Measurements from ENCODE around the gene RAMAC. TPM values are rescaled to one million over a fixed set of nuclear protein-coding genes. Genes with fewer than 3 reads are reported as not detected.
A peak's percentile ranks its signal among the peaks of the same experiment; 100 is the strongest.

The RAMAC gene
- total and polyA plus RNA-seq, 10 of the 15 experiments (the other 5 are each of a cell fraction or from before 2014, with no cell fraction given), result 22.4 to 109 (median 41.7) TPM

DNA sequence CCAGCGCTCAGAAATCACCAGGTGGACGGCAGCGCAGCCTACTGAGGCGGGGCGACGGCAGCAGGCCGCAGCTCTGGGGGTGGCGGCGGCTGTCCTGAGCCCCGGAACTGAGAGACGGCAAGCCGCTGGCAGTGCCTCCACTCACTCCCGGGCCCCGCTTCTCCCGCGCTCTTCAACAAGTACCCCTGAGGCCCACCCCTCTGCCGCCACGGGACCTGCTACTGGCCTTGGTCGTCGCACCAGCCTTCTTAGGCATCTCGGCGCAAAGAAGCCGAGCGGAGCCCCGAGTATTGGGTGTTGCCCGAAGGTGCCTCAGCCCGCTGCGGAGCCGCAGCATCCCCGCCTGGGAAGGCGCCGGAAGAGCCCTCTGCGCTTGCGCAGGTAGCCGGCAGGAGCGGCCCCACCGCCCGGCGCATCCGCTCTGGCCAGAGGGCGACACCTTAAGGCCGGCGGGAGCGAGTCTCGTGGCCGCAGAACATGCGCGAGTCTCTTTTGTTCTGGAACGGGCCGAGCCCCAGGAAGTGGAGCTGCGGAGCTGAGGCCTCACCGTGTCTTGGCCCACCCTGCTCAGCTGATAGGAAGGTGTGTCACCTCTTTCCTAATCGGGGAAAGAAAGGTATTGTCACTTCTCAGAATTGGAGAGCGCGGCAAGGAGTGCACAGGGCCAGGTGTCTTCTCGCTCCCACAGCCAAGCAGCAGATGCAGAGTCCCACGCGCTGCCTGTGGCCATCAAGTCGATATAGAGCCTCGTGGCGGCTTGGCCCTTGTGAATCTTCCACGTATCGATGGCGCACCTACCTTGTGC is 25.5 kb downstream of the RAMAC start, which contains the start of gene C15orf40 (continued):
- TF ChIP-seq SP1 (IDR thresholded peaks at IDR 0.05; ENCODE audit: low read depth, low read length), result peak; percentile 57
- TF ChIP-seq, protein P1, sequence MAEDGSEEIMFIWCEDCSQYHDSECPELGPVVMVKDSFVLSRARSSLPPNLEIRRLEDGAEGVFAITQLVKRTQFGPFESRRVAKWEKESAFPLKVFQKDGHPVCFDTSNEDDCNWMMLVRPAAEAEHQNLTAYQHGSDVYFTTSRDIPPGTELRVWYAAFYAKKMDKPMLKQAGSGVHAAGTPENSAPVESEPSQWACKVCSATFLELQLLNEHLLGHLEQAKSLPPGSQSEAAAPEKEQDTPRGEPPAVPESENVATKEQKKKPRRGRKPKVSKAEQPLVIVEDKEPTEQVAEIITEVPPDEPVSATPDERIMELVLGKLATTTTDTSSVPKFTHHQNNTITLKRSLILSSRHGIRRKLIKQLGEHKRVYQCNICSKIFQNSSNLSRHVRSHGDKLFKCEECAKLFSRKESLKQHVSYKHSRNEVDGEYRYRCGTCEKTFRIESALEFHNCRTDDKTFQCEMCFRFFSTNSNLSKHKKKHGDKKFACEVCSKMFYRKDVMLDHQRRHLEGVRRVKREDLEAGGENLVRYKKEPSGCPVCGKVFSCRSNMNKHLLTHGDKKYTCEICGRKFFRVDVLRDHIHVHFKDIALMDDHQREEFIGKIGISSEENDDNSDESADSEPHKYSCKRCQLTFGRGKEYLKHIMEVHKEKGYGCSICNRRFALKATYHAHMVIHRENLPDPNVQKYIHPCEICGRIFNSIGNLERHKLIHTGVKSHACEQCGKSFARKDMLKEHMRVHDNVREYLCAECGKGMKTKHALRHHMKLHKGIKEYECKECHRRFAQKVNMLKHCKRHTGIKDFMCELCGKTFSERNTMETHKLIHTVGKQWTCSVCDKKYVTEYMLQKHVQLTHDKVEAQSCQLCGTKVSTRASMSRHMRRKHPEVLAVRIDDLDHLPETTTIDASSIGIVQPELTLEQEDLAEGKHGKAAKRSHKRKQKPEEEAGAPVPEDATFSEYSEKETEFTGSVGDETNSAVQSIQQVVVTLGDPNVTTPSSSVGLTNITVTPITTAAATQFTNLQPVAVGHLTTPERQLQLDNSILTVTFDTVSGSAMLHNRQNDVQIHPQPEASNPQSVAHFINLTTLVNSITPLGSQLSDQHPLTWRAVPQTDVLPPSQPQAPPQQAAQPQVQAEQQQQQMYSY (CRISPR knock-in tag; IDR thresholded peaks at IDR 0.05), result no peak
- TF ChIP-seq YBX1 (IDR thresholded peaks at IDR 0.05), result no peak
- TF ChIP-seq RBBP5 (conservative IDR thresholded peaks at IDR 0.05), result no peak
- TF ChIP-seq NRF1 (conservative IDR thresholded peaks at IDR 0.05; ENCODE audit: low read depth, low read length), result peak; percentile 90
- peak; percentile 7 for TF ChIP-seq BACH1 (IDR thresholded peaks at IDR 0.05; ENCODE audit: borderline replicate concordance)
- TF ChIP-seq, protein P2, sequence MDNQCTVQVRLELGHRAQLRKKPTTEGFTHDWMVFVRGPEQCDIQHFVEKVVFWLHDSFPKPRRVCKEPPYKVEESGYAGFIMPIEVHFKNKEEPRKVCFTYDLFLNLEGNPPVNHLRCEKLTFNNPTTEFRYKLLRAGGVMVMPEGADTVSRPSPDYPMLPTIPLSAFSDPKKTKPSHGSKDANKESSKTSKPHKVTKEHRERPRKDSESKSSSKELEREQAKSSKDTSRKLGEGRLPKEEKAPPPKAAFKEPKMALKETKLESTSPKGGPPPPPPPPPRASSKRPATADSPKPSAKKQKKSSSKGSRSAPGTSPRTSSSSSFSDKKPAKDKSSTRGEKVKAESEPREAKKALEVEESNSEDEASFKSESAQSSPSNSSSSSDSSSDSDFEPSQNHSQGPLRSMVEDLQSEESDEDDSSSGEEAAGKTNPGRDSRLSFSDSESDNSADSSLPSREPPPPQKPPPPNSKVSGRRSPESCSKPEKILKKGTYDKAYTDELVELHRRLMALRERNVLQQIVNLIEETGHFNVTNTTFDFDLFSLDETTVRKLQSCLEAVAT (IDR thresholded peaks at IDR 0.05), result 0 out of 2 replicates have a peak, but pooled peaks have one; percentile 57
- no peak for TF ChIP-seq BRCA1 (IDR thresholded peaks at IDR 0.05; ENCODE audit: low read depth, low read length)
- TF ChIP-seq STAT3 (IDR thresholded peaks at IDR 0.05; ENCODE audit: low read depth, low read length), result no peak
- TF ChIP-seq RAD21 (IDR thresholded peaks at IDR 0.05; ENCODE audit: insufficient read depth, low read depth, low read length), result peak; percentile 21; the same call in 1 of the 2 replicates
- no peak for TF ChIP-seq HDAC2 (IDR thresholded peaks at IDR 0.05)
- TF ChIP-seq, protein P3, sequence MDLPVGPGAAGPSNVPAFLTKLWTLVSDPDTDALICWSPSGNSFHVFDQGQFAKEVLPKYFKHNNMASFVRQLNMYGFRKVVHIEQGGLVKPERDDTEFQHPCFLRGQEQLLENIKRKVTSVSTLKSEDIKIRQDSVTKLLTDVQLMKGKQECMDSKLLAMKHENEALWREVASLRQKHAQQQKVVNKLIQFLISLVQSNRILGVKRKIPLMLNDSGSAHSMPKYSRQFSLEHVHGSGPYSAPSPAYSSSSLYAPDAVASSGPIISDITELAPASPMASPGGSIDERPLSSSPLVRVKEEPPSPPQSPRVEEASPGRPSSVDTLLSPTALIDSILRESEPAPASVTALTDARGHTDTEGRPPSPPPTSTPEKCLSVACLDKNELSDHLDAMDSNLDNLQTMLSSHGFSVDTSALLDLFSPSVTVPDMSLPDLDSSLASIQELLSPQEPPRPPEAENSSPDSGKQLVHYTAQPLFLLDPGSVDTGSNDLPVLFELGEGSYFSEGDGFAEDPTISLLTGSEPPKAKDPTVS (IDR thresholded peaks at IDR 0.05; ENCODE audit: low read depth, low read length), result no peak
- TF ChIP-seq BMI1 (IDR thresholded peaks at IDR 0.05; ENCODE audit: borderline replicate concordance), result no peak
- TF ChIP-seq, protein P4, sequence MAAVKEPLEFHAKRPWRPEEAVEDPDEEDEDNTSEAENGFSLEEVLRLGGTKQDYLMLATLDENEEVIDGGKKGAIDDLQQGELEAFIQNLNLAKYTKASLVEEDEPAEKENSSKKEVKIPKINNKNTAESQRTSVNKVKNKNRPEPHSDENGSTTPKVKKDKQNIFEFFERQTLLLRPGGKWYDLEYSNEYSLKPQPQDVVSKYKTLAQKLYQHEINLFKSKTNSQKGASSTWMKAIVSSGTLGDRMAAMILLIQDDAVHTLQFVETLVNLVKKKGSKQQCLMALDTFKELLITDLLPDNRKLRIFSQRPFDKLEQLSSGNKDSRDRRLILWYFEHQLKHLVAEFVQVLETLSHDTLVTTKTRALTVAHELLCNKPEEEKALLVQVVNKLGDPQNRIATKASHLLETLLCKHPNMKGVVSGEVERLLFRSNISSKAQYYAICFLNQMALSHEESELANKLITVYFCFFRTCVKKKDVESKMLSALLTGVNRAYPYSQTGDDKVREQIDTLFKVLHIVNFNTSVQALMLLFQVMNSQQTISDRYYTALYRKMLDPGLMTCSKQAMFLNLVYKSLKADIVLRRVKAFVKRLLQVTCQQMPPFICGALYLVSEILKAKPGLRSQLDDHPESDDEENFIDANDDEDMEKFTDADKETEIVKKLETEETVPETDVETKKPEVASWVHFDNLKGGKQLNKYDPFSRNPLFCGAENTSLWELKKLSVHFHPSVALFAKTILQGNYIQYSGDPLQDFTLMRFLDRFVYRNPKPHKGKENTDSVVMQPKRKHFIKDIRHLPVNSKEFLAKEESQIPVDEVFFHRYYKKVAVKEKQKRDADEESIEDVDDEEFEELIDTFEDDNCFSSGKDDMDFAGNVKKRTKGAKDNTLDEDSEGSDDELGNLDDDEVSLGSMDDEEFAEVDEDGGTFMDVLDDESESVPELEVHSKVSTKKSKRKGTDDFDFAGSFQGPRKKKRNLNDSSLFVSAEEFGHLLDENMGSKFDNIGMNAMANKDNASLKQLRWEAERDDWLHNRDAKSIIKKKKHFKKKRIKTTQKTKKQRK (IDR thresholded peaks at IDR 0.05; ENCODE audit: low read depth, low read length), result no peak
- no peak for TF ChIP-seq SREBF1 (IDR thresholded peaks at IDR 0.05; ENCODE audit: low read length)
